ENCODE results near the gene ANKRD62. TPM values are rescaled to one million over a fixed set of nuclear protein-coding genes. Genes with fewer than 3 reads are reported as not detected.
"Not testable (repeated sequence)": the region's sequence is repeated elsewhere in the genome, so short reads cannot be mapped to it uniquely, and the experiment has no call there.

The ANKRD62 gene
- total RNA-seq, 1 donor from 2014 or later, result not detected

DNA sequence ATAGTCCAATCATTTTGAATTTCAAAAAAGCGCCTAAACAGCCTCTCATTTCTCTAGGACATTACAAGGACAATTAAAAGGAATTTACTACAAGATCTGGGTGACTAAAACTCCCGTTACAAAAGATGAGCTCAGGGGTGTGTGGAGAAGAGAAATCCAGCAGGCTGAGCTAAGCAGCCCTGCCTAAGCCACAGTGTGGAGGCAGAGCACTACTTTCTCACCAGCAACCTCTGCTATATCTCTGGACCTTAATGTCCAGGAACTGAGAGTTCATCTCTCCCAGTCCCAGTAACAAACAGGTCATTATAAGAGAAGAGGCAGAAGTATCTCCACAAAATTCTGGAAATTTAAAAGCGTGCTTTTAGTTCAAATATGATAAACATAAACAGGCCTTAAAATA is 18.9 kb upstream of the ANKRD62 start:
- no peak for DNase-seq (ENCODE audit: low spot score)
- no peaks in the 10 kb centered on the region for H3K9me3 Mint-ChIP-seq (ENCODE audit: low read depth)
- H3K4me1 Mint-ChIP-seq (ENCODE audit: low read depth), result peaks cover 14% of the 10 kb centered on the region
- H3K27me3 Mint-ChIP-seq (ENCODE audit: low read depth), result no peaks in the 10 kb centered on the region
- no peak overlapping the region for H3K27ac Mint-ChIP-seq (ENCODE audit: unreplicated experiment)
- H3K36me3 Mint-ChIP-seq (ENCODE audit: low read depth), result no peaks in the 10 kb centered on the region
- TF ChIP-seq, protein P1, sequence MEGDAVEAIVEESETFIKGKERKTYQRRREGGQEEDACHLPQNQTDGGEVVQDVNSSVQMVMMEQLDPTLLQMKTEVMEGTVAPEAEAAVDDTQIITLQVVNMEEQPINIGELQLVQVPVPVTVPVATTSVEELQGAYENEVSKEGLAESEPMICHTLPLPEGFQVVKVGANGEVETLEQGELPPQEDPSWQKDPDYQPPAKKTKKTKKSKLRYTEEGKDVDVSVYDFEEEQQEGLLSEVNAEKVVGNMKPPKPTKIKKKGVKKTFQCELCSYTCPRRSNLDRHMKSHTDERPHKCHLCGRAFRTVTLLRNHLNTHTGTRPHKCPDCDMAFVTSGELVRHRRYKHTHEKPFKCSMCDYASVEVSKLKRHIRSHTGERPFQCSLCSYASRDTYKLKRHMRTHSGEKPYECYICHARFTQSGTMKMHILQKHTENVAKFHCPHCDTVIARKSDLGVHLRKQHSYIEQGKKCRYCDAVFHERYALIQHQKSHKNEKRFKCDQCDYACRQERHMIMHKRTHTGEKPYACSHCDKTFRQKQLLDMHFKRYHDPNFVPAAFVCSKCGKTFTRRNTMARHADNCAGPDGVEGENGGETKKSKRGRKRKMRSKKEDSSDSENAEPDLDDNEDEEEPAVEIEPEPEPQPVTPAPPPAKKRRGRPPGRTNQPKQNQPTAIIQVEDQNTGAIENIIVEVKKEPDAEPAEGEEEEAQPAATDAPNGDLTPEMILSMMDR (IDR thresholded peaks at IDR 0.05), result peak; percentile 73
- no peak overlapping the region for H3K4me3 Mint-ChIP-seq (ENCODE audit: unreplicated experiment)

DNA sequence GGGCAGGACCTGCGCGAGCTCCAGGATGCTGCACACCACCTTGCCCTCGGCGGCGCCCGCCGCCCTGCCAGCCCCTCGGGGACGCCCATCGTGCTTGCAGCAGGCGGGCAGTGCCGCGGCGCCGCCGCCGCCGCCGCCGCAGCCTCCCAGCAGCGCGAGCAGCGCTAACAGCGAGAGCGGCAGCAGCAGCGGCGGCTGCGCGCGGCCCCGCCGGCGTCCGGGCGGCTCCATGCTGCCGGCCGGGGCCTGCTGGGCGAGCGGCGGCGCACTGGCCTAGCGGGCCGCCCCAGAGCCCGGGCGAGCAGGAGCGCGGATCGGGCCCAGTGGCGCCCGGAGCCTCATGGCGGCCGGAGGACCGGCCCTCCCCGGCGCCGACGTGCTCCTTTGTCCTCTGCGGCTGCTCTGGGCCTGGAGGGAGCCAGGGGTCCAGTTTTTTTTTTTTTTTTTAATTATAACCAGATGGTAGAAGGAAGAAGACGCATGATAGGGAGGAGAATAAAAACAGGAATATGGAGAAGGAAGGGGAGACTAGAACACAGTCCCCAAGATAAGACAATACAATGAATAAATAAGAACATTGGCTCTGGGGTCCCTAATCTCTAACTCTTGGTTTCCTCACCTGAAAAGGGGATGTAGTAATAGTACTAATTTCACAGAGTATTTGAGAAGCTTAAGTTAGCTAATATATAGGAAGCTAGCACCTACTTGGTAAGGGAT is 17.1 kb upstream of the ANKRD62 start:
- Mint-ChIP-seq H3K4me3 (ENCODE audit: unreplicated experiment) (peak overlapping the region; percentile 60), H3K4me1 (ENCODE audit: low read depth) (peaks cover 25% of the 10 kb centered on the region), H3K27ac (ENCODE audit: unreplicated experiment) (peak overlapping the region; percentile 81), H3K27me3 (ENCODE audit: low read depth) (no peaks in the 10 kb centered on the region), H3K9me3 (ENCODE audit: low read depth) (no peaks in the 10 kb centered on the region), H3K36me3 (ENCODE audit: low read depth) (no peaks in the 10 kb centered on the region)
- TF ChIP-seq, protein P1 (IDR thresholded peaks at IDR 0.05), result peak; percentile 7
- DNase-seq (ENCODE audit: low spot score), result no peak

- H3K9me3 Mint-ChIP-seq (ENCODE audit: low read depth); H3K27ac Mint-ChIP-seq (ENCODE audit: unreplicated experiment); DNase-seq (ENCODE audit: low spot score); H3K36me3 Mint-ChIP-seq (ENCODE audit: low read depth); H3K4me3 Mint-ChIP-seq (ENCODE audit: unreplicated experiment); H3K27me3 Mint-ChIP-seq (ENCODE audit: low read depth): not testable (repeated sequence)
- peaks cover 25% of the 10 kb centered on the region for H3K4me1 Mint-ChIP-seq (ENCODE audit: low read depth)
Measured at GRCh38 chr18:12077994-12078393, 15.6 kb upstream of the ANKRD62 start.

GRCh38 chr18:12079491-12080237 is 14.0 kb upstream of the ANKRD62 start:
- Mint-ChIP-seq H3K4me3 (ENCODE audit: unreplicated experiment) (no peak overlapping the region), H3K4me1 (ENCODE audit: low read depth) (peaks cover 25% of the 10 kb centered on the region), H3K27ac (ENCODE audit: unreplicated experiment) (peak overlapping the region; percentile 81), H3K27me3 (ENCODE audit: low read depth) (no peaks in the 10 kb centered on the region), H3K9me3 (ENCODE audit: low read depth) (no peaks in the 10 kb centered on the region), H3K36me3 (ENCODE audit: low read depth) (no peaks in the 10 kb centered on the region)
- DNase-seq (ENCODE audit: low spot score), result no peak
- TF ChIP-seq, protein P1 (IDR thresholded peaks at IDR 0.05), result no peak

GRCh38 chr18:12085136-12085535 is 8.5 kb upstream of the ANKRD62 start:
- TF ChIP-seq, protein P1 (IDR thresholded peaks at IDR 0.05), result no peak
- Mint-ChIP-seq H3K27me3 (ENCODE audit: low read depth) (no peaks in the 10 kb centered on the region), H3K27ac (ENCODE audit: unreplicated experiment) (no peak overlapping the region), H3K4me3 (ENCODE audit: unreplicated experiment) (no peak overlapping the region), H3K36me3 (ENCODE audit: low read depth) (no peaks in the 10 kb centered on the region), H3K4me1 (ENCODE audit: low read depth) (peaks cover 7% of the 10 kb centered on the region), H3K9me3 (ENCODE audit: low read depth) (no peaks in the 10 kb centered on the region)
- DNase-seq (ENCODE audit: low spot score), result no peak

All from chondrocyte (in vitro differentiated cells).